HL-60 (cell line): Measurements from ENCODE around the gene SLC5A9.

ENCODE experiments used
- GABPA ChIP-seq: IDR thresholded peaks from 2 replicates; pipeline ENCODE4 v1.6.1; 2012; ENCODE audit warnings: low read depth
- POLR2AphosphoS5 ChIP-seq: IDR thresholded peaks from 2 replicates; pipeline ENCODE4 v1.6.1; 2012; ENCODE audit warnings: low read depth
- TF ChIP-seq, protein P1 (sequence below): IDR thresholded peaks from one replicate; pipeline ENCODE4 v1.5.1; 2011; ENCODE audit warnings: low read length, control low read depth, inconsistent platforms; ENCODE audit not compliant: insufficient read depth
- TF ChIP-seq, protein P2 (sequence below): IDR thresholded peaks from 2 replicates; pipeline ENCODE4 v1.6.1; 2012; ENCODE audit warnings: low read depth; ENCODE audit not compliant: insufficient replicate concordance

DNA sequence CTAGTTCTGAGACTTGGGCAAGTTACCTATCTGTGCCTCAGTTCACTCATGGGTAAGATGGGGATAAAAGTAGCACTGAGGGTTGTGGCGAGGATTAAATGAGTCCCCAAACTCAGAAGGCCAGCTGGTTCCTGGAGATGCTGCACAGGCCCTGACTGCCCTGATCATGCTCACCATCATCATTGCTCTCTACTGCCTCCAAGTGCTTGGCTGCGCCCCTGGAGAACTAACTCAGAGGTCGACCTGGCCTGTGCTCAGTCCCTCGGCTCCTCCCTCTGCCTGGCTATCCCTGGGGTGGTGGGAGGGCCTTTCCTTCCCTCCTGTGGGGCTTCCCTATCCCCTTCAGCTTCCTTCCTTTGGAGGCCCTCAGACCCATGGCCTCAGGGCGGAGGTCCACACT, 5.6 kb downstream of the SLC5A9 start:
- no peak for TF ChIP-seq POLR2AphosphoS5
- TF ChIP-seq, protein P1, sequence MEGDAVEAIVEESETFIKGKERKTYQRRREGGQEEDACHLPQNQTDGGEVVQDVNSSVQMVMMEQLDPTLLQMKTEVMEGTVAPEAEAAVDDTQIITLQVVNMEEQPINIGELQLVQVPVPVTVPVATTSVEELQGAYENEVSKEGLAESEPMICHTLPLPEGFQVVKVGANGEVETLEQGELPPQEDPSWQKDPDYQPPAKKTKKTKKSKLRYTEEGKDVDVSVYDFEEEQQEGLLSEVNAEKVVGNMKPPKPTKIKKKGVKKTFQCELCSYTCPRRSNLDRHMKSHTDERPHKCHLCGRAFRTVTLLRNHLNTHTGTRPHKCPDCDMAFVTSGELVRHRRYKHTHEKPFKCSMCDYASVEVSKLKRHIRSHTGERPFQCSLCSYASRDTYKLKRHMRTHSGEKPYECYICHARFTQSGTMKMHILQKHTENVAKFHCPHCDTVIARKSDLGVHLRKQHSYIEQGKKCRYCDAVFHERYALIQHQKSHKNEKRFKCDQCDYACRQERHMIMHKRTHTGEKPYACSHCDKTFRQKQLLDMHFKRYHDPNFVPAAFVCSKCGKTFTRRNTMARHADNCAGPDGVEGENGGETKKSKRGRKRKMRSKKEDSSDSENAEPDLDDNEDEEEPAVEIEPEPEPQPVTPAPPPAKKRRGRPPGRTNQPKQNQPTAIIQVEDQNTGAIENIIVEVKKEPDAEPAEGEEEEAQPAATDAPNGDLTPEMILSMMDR, result no peak
- TF ChIP-seq, protein P2, sequence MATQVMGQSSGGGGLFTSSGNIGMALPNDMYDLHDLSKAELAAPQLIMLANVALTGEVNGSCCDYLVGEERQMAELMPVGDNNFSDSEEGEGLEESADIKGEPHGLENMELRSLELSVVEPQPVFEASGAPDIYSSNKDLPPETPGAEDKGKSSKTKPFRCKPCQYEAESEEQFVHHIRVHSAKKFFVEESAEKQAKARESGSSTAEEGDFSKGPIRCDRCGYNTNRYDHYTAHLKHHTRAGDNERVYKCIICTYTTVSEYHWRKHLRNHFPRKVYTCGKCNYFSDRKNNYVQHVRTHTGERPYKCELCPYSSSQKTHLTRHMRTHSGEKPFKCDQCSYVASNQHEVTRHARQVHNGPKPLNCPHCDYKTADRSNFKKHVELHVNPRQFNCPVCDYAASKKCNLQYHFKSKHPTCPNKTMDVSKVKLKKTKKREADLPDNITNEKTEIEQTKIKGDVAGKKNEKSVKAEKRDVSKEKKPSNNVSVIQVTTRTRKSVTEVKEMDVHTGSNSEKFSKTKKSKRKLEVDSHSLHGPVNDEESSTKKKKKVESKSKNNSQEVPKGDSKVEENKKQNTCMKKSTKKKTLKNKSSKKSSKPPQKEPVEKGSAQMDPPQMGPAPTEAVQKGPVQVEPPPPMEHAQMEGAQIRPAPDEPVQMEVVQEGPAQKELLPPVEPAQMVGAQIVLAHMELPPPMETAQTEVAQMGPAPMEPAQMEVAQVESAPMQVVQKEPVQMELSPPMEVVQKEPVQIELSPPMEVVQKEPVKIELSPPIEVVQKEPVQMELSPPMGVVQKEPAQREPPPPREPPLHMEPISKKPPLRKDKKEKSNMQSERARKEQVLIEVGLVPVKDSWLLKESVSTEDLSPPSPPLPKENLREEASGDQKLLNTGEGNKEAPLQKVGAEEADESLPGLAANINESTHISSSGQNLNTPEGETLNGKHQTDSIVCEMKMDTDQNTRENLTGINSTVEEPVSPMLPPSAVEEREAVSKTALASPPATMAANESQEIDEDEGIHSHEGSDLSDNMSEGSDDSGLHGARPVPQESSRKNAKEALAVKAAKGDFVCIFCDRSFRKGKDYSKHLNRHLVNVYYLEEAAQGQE, result no peak
- no peak for TF ChIP-seq GABPA
